ENCODE measurements around the gene ZNF236. TPM values are rescaled to one million over a fixed set of nuclear protein-coding genes. Genes with fewer than 3 reads are reported as not detected.
"Not testable (repeated sequence)": the region's sequence is repeated elsewhere in the genome, so short reads cannot be mapped to it uniquely, and the experiment has no call there.

Gene ZNF236
- total RNA-seq, 1 donor from 2014 or later = 21.0 TPM

GRCh38 chr18:76808561-76808960, 13.8 kb upstream of the ZNF236 start:
- DNase-seq = no peak
- no peak for TF ChIP-seq CTCF (IDR thresholded peaks at IDR 0.05; ENCODE audit: partially characterized antibody, unreplicated experiment)
- H3K9me3 Mint-ChIP-seq (ENCODE audit: unreplicated experiment) = peaks cover 2% of the 10 kb centered on the region
- no peaks in the 10 kb centered on the region for H3K27me3 Mint-ChIP-seq (ENCODE audit: unreplicated experiment)
- H3K36me3 Mint-ChIP-seq (ENCODE audit: unreplicated experiment) = no peaks in the 10 kb centered on the region
- no peak overlapping the region for H3K4me3 Mint-ChIP-seq (ENCODE audit: unreplicated experiment)
- no peak overlapping the region for H3K27ac Mint-ChIP-seq (ENCODE audit: unreplicated experiment)
- no peaks in the 10 kb centered on the region for H3K4me1 Mint-ChIP-seq (ENCODE audit: low read depth, unreplicated experiment)

DNA sequence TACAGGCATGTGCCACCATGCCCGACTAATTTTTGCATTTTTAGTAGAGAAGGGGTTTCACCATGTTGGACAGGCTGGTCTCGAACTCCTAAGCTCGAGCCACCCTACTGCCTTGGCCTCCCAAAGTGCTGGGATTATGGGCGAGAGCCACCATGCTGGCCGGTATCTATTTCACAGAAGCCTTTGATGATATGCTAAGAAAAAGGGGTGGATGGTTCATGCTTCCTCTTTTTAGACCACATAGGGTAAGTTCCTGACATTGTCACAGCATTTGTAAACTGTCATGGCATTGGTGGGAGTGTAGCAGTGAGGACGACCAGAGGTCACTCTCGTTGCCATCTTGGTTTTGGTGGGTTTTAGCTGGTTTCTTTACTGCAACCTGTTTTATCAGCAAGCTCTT, 10.8 kb upstream of the ZNF236 start:
- H3K27ac Mint-ChIP-seq (ENCODE audit: unreplicated experiment); DNase-seq; H3K4me1 Mint-ChIP-seq (ENCODE audit: low read depth, unreplicated experiment); H3K36me3 Mint-ChIP-seq (ENCODE audit: unreplicated experiment); H3K9me3 Mint-ChIP-seq (ENCODE audit: unreplicated experiment); H3K27me3 Mint-ChIP-seq (ENCODE audit: unreplicated experiment); H3K4me3 Mint-ChIP-seq (ENCODE audit: unreplicated experiment): not testable (repeated sequence)

DNA sequence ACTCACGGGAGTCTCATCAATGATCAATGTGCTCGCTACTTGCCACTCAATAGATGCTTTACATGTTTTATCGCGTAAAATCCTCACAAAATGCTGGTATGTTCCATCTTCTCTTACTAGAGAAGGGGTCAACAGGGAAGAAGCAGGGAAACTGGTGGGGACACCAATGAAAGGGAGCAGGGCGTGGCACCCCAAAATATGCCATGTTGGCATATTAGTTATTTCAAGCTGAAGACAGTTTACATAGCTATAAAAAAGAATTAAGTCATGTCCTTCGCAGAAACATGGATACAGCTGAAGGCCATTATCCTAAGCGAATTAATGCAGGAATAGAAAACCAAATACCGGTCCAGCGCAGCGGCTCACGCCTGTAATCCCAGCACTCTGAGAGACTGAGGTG, 8.1 kb upstream of the ZNF236 start:
- H3K27ac Mint-ChIP-seq (ENCODE audit: unreplicated experiment) = no peak overlapping the region
- H3K4me1 Mint-ChIP-seq (ENCODE audit: low read depth, unreplicated experiment) = no peaks in the 10 kb centered on the region
- H3K27me3 Mint-ChIP-seq (ENCODE audit: unreplicated experiment) = no peaks in the 10 kb centered on the region
- no peak overlapping the region for H3K4me3 Mint-ChIP-seq (ENCODE audit: unreplicated experiment)
- H3K9me3 Mint-ChIP-seq (ENCODE audit: unreplicated experiment) = no peaks in the 10 kb centered on the region
- DNase-seq = no peak
- no peaks in the 10 kb centered on the region for H3K36me3 Mint-ChIP-seq (ENCODE audit: unreplicated experiment)
- TF ChIP-seq CTCF (IDR thresholded peaks at IDR 0.05; ENCODE audit: partially characterized antibody, unreplicated experiment) = no peak

- no peak overlapping the region for H3K4me3 Mint-ChIP-seq (ENCODE audit: unreplicated experiment)
- no peak for TF ChIP-seq CTCF (IDR thresholded peaks at IDR 0.05; ENCODE audit: partially characterized antibody, unreplicated experiment)
- peaks cover 5% of the 10 kb centered on the region for H3K4me1 Mint-ChIP-seq (ENCODE audit: low read depth, unreplicated experiment)
- H3K9me3 Mint-ChIP-seq (ENCODE audit: unreplicated experiment) = peaks cover 4% of the 10 kb centered on the region
- DNase-seq = no peak
- H3K27ac Mint-ChIP-seq (ENCODE audit: unreplicated experiment) = no peak overlapping the region
- H3K36me3 Mint-ChIP-seq (ENCODE audit: unreplicated experiment) = no peaks in the 10 kb centered on the region
- H3K27me3 Mint-ChIP-seq (ENCODE audit: unreplicated experiment) = no peaks in the 10 kb centered on the region
Measured at GRCh38 chr18:76816127-76816526, 6.2 kb upstream of the ZNF236 start.

- peaks cover 5% of the 10 kb centered on the region for H3K4me1 Mint-ChIP-seq (ENCODE audit: low read depth, unreplicated experiment)
- DNase-seq = no peak
- peaks cover 6% of the 10 kb centered on the region for H3K27me3 Mint-ChIP-seq (ENCODE audit: unreplicated experiment)
- H3K36me3 Mint-ChIP-seq (ENCODE audit: unreplicated experiment) = no peaks in the 10 kb centered on the region
- peaks cover 9% of the 10 kb centered on the region for H3K9me3 Mint-ChIP-seq (ENCODE audit: unreplicated experiment)
- TF ChIP-seq CTCF (IDR thresholded peaks at IDR 0.05; ENCODE audit: partially characterized antibody, unreplicated experiment) = no peak
- no peak overlapping the region for H3K4me3 Mint-ChIP-seq (ENCODE audit: unreplicated experiment)
- no peak overlapping the region for H3K27ac Mint-ChIP-seq (ENCODE audit: unreplicated experiment)
Measured at GRCh38 chr18:76817888-76818611, 4.3 kb upstream of the ZNF236 start.
